ENCODE measurements around the gene RNF144A. TPM values are rescaled to one million over a fixed set of nuclear protein-coding genes. Genes with fewer than 3 reads are reported as not detected.

Gene RNF144A
- total and polyA plus RNA-seq, 10 of the 15 experiments (the other 5 are each of a cell fraction or from before 2014, with no cell fraction given), result 0.02 to 12.1 (median 0.48) TPM; not detected in 1

- no peak for TF ChIP-seq KLF5 (IDR thresholded peaks at IDR 0.05; ENCODE audit: partially characterized antibody)
- no peak for TF ChIP-seq MAX (IDR thresholded peaks at IDR 0.05; ENCODE audit: low read depth, low read length)
- TF ChIP-seq PAX5 (IDR thresholded peaks at IDR 0.05; ENCODE audit: borderline replicate concordance, low read depth, low read length), result no peak
- TF ChIP-seq NR2F1 (conservative IDR thresholded peaks at IDR 0.05), result no peak
- no peak for TF ChIP-seq ATF3 (IDR thresholded peaks at IDR 0.05; ENCODE audit: borderline replicate concordance, extremely low read depth, low read depth, low read length)
- no peak for TF ChIP-seq ZBTB11 (CRISPR knock-in tag; IDR thresholded peaks at IDR 0.05)
Measured at GRCh38 chr2:6927753-6928152, 10.5 kb downstream of the RNF144A start (continued).

- in situ Hi-C loops (cut with MboI), result no loop called here
- Histone ChIP-seq H3K27me3 (replicated peaks in 1 of 2; ENCODE audit: control insufficient read depth in 2 of 2, insufficient read depth in 2 of 2, low read length in 1 of 2) (no peaks in the 10 kb centered on the region), H4K20me1 (ENCODE audit: control insufficient read depth, insufficient read depth) (no peaks in the 10 kb centered on the region), H3K4me1 (ENCODE audit: control insufficient read depth, insufficient read depth, low read length) (no peaks in the 10 kb centered on the region), H2AFZ (ENCODE audit: control insufficient read depth, low read depth, low read length) (no peak overlapping the region), H3K27ac (ENCODE audit: control insufficient read depth, insufficient read depth) (no peak overlapping the region), H3K4me2 (ENCODE audit: control insufficient read depth, insufficient read depth) (no peak overlapping the region), H3K9ac (ENCODE audit: control insufficient read depth, insufficient read depth, low read length) (no peak overlapping the region), H3K9me3 (replicated peaks; ENCODE audit: control insufficient read depth, insufficient read depth, low read length) (peaks cover 4% of the 10 kb centered on the region; the same call in 1 of the 3 replicates), H3K4me3 (no peak overlapping the region), H3K79me2 (ENCODE audit: control insufficient read depth, insufficient read depth, low read length) (no peaks in the 10 kb centered on the region), H3K36me3 (ENCODE audit: control insufficient read depth in 2 of 2, insufficient read depth in 2 of 2, low read length in 1 of 2) (no peaks in the 10 kb centered on the region)
- ChIA-PET SMC1A (ENCODE audit: uncharacterized antibody, unreplicated experiment) (interaction anchor here (1.1 to 2.2 kb wide), 5 partner anchors 9 to 86 kb away, joined by 3 to 11 read pairs (median 7); no protein-coding TSS in a partner anchor), CTCF (interaction anchor here (0.9 to 2.2 kb wide), 8 partner anchors 7 to 169 kb away, joined by 3 to 13 read pairs (median 4); partner anchors contain the start of gene RNF144A), RAD21 (ENCODE audit: unreplicated experiment) (no interaction called here), POLR2A (interaction anchor here (1.3 kb wide), 1 partner anchor 10 kb away, joined by 3 read pairs; no protein-coding TSS in a partner anchor)
- no peak for FAIRE-seq
- ATAC-seq, result no peak
- no peak for DNase-seq (ENCODE audit: low read depth, low spot score)
- 61% methylated on average over 9 of the region's 9 CpGs for WGBS (ENCODE audit: insufficient coverage, insufficient replicate concordance, low lambda C conversion rate, missing lambda C conversion rate)
- no TSS peak for BruUV-seq (replicated peaks)
- intact Hi-C loops (cut with micrococcal nuclease; ENCODE audit: unreplicated experiment), result no loop called here
- TF ChIP-seq NFXL1 (IDR thresholded peaks at IDR 0.05; ENCODE audit: borderline replicate concordance), result no peak
- no peak for TF ChIP-seq ZNF384 (IDR thresholded peaks at IDR 0.05; ENCODE audit: borderline replicate concordance, low read depth, low read length)
- TF ChIP-seq BCL3 (IDR thresholded peaks at IDR 0.05; ENCODE audit: borderline replicate concordance, insufficient read depth, low read depth, low read length, poor library complexity, severe bottlenecking), result no peak
- TF ChIP-seq CEBPZ (IDR thresholded peaks at IDR 0.05; ENCODE audit: low read depth, low read length), result no peak
Measured at GRCh38 chr2:6928452-6928851, 11.2 kb downstream of the RNF144A start.
